Heart right ventricle (tissue), 16 donors: ENCODE results near the gene UTS2B. TPM values are rescaled to one million over a fixed set of nuclear protein-coding genes. Genes with fewer than 3 reads are reported as not detected.

Source experiments
- ATAC-seq, 8 donors: fragments of 200-7000 bp; cut with Tn5 transposase; one replicate each; pipeline ENCODE4 v1.9.1; 2020; ENCODE audit warnings: mild to moderate bottlenecking in 8 of 8, moderate library complexity in 8 of 8, moderate number of reproducible peaks in 1 of 8
- DNase-seq, 2 donors: peaks; one replicate each; pipeline ENCODE4 v3.0.0-alpha.2; 2020
- H3K27ac ChIP-seq, 10 donors: fragments of 200-600 bp; sonication (generic) in 2 of 10; one replicate each; pipeline versions ENCODE4 v1.5.0 to v1.8.0; 2020 to 2022; ENCODE audit warnings: mild to moderate bottlenecking in 3 of 10
- H3K27me3 ChIP-seq, 7 donors: fragments of 200-600 bp; one replicate each; pipeline ENCODE4 v1.8.0; 2021 to 2022; ENCODE audit warnings: mild to moderate bottlenecking in 2 of 7
- H3K36me3 ChIP-seq, 9 donors: fragments of 200-600 bp; sonication (generic) in 1 of 9; one replicate each; pipeline versions ENCODE4 v1.5.0 to v1.8.0; 2020 to 2022; ENCODE audit warnings: mild to moderate bottlenecking in 2 of 9
- H3K4me1 ChIP-seq, 9 donors: fragments of 200-600 bp; sonication (generic) in 1 of 9; one replicate each; pipeline versions ENCODE4 v1.5.0 to v1.8.0; 2020 to 2022; ENCODE audit warnings: mild to moderate bottlenecking in 4 of 9
- H3K4me3 ChIP-seq, 10 donors: fragments of 200-600 bp; sonication (generic) in 2 of 10; one replicate each; pipeline versions ENCODE4 v1.5.0 to v1.8.0; 2020 to 2022; ENCODE audit warnings: mild to moderate bottlenecking in 7 of 10, moderate library complexity in 2 of 10
- H3K9me3 ChIP-seq, 11 donors: fragments of 200-600 bp in 10 of 11; sonication (generic) in 2 of 11; one replicate each; pipeline versions ENCODE4 v1.5.0 to v1.8.0; 2013 to 2022; ENCODE audit warnings: mild to moderate bottlenecking in 2 of 11, control low read depth in 1 of 11, moderate library complexity in 1 of 11
- WGBS, 2 donors: extraction: QIAGEN DNeasy Blood & Tissue Kit; methylation state at CpG; one replicate each; pipeline ENCODE4 v1.1.7; 2013; ENCODE audit warnings: inconsistent platforms in 1 of 2; 5-methylcytosine and 5-hydroxymethylcytosine counted together
- intact Hi-C, 10 donors: fragments of 100-400 bp; cut with DNase I; formaldehyde crosslinking; loops; one replicate each; pipeline versions ENCODE4 v1.11.1 to v1.14.2; 2022
- polyA plus RNA-seq, 2 donors: library from polyadenylated mRNA; stranded (reverse); fragments of 200-250 nt; gene quantifications; one replicate each; pipeline ENCODE4 v1.2.3, GENCODE V29; 2013
- total RNA-seq, 10 donors: library from RNA; stranded (reverse); fragmentation: NEBNext Ultra II Directional in 3 of 10; extraction: Animal tissue kit (Norgen Biotek cat#: 25700) in 3 of 10; gene quantifications; one replicate each; pipeline versions ENCODE4 v1.2.1 to v1.2.4, GENCODE V29; 2021 to 2023
- TF ChIP-seq, protein P1 (sequence below), 9 donors: fragments of 200-600 bp; sonication (generic) in 2 of 9; IDR thresholded peaks; one replicate each; pipeline versions ENCODE4 v1.5.0 to v1.8.0; 2021 to 2022; ENCODE audit warnings: antibody characterized with exemption in 9 of 9, mild to moderate bottlenecking in 5 of 9, moderate library complexity in 1 of 9
- donor health status: Arrhythmogenic right ventricular cardiomyopathy.
- donor health status: ischemic (EF 13 %, LVEDD 7.1; RV severe dilation, severe dysfunction).
- donor health status: healthy with polysubstance abuse.
- donor health status: DM: no; HTN: yes; CAD: no.
- donor health status: DM: no; HTN: no; CAD: no.
- donor health status: ischemic (EF 25% LVEDD 6.9; RV normal size, moderate dysfunction).
- donor health status: ischemic (EF 25% LVEDD 5.7; RV mildly dilated, moderate dysfunction).
- donor health status: healthy.
- donor health status: DM: yes; HTN: yes; CAD: no.
- donor health status: Ischemic cardiomyopathy.
- donor health status: ischemic (EF 35%, LVEDD 5.7; RV mildly dilated, moderate dysfunction).
- donor health status: nonischemic (EF 11% LVEDD 7.7; RV severe dilation, severe dysfunction).
- donor health status: DM: yes; HTN: yes; CAD: no.
- donor health status: PGD.
- donor health status: ischemic (EF 29% LVEDD 5.4; RV normal size, mild dysfunction).
- donor health status: nonischemic (EF 23%, LVEDD 6.1; RV moderate dilation, normal function).

The UTS2B gene
- total and polyA plus RNA-seq, 12 donors = 0.10 to 0.53 (median 0.25) TPM; not detected in 5

DNA sequence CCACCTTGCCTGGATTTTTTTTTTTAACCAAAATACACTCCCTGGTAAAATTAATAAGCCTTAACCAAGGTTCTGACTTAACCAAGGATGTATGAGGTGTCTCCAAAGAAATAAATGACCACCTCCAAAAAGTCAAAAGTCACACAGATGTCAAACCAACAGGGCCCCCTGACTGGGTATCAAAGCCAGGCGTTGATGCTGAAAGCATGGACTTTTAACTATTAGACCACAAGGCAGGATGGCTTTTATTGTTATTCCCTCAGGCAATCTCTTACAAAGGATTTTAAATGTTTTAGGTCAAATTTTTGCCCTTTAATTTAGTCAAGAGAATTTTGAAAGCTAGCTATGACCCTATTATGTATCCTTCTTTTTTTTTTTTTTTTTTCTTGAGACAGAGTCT lies 70.8 kb downstream of the UTS2B start:
- Histone ChIP-seq H3K4me1 (peaks cover 0 to 29% (median 0%) of the 10 kb centered on the region in 9 donors), H3K27ac (peak overlapping the region in 1 of 10 donors; percentile 39), H3K27me3 (no peaks in the 10 kb centered on the region), H3K9me3 (no peaks in the 10 kb centered on the region), H3K4me3 (peak overlapping the region in 1 of 10 donors; percentile 7), H3K36me3 (no peaks in the 10 kb centered on the region)
- WGBS, 2 donors = 0 to 87% methylated on average over 1 of the region's 1 CpG
- TF ChIP-seq, protein P1, sequence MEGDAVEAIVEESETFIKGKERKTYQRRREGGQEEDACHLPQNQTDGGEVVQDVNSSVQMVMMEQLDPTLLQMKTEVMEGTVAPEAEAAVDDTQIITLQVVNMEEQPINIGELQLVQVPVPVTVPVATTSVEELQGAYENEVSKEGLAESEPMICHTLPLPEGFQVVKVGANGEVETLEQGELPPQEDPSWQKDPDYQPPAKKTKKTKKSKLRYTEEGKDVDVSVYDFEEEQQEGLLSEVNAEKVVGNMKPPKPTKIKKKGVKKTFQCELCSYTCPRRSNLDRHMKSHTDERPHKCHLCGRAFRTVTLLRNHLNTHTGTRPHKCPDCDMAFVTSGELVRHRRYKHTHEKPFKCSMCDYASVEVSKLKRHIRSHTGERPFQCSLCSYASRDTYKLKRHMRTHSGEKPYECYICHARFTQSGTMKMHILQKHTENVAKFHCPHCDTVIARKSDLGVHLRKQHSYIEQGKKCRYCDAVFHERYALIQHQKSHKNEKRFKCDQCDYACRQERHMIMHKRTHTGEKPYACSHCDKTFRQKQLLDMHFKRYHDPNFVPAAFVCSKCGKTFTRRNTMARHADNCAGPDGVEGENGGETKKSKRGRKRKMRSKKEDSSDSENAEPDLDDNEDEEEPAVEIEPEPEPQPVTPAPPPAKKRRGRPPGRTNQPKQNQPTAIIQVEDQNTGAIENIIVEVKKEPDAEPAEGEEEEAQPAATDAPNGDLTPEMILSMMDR (IDR thresholded peaks at IDR 0.05) = no peak
- DNase-seq (no peak), ATAC-seq (no peak)
- intact Hi-C loops = loop anchor here in 2 of 10 donors (5.0 to 10.0 kb wide), 2 partner anchors 123 to 125 kb away; no protein-coding TSS in a partner anchor

DNA sequence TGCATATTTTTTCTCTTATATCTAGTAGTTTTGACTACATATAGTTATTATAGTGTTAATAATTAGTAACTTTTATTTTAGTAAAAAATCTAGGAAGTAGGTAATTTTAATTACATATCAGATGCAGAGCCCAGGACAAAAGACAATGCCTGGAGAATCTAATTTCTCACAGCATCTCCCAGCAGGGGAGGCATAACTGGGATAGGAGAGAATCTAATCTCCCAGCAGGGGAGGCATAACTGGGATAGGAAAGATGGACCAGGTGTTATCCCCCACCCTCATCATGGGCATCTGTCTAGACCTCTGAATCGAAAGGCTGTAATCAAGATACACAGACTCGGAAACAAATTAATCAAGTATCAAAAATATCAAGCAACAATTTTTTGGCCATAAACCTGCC lies 73.0 kb downstream of the UTS2B start:
- intact Hi-C loops = loop anchor here in 2 of 10 donors (5.0 to 10.0 kb wide), 2 partner anchors 125 to 128 kb away; no protein-coding TSS in a partner anchor
- Histone ChIP-seq H3K36me3 (no peaks in the 10 kb centered on the region), H3K27me3 (no peaks in the 10 kb centered on the region), H3K9me3 (no peaks in the 10 kb centered on the region), H3K4me3 (no peak overlapping the region), H3K4me1 (peaks cover 0 to 12% (median 0%) of the 10 kb centered on the region in 9 donors), H3K27ac (no peak overlapping the region)
- no peak for ATAC-seq
- WGBS, 2 donors = 97 to 99% methylated on average over 2 of the region's 2 CpGs
- TF ChIP-seq, protein P1 (IDR thresholded peaks at IDR 0.05) = no peak
- no peak for DNase-seq

DNA sequence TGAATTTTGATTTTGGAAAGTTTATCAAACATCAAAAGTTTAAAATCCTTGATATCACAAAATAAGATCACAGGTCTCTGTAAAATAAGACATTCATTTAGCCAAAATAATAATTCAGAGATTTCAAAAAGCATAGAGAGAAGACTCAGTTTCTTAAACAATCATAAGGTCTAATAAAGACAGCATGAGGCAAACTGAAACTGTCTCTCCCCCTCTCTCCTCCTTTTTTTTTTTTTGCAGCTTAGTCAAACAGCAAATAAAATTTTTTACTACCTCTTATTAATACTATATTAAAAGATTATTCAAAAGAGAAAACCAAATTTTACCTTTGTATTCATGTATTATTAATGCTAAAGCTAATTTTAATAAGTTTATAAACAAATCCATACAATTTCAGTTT lies 73.9 kb downstream of the UTS2B start:
- intact Hi-C loops = loop anchor here in 2 of 10 donors (5.0 to 10.0 kb wide), 2 partner anchors 126 to 128 kb away; no protein-coding TSS in a partner anchor
- no peaks in the 10 kb centered on the region for H3K9me3 ChIP-seq
- no peaks in the 10 kb centered on the region for H3K36me3 ChIP-seq
- no peak overlapping the region for H3K4me3 ChIP-seq
- ATAC-seq (no peak), DNase-seq (no peak)
- peaks cover 0 to 11% (median 0%) of the 10 kb centered on the region in 9 donors for H3K4me1 ChIP-seq
- TF ChIP-seq, protein P1 (IDR thresholded peaks at IDR 0.05) = no peak
- H3K27ac ChIP-seq = no peak overlapping the region
- H3K27me3 ChIP-seq = no peaks in the 10 kb centered on the region

DNA sequence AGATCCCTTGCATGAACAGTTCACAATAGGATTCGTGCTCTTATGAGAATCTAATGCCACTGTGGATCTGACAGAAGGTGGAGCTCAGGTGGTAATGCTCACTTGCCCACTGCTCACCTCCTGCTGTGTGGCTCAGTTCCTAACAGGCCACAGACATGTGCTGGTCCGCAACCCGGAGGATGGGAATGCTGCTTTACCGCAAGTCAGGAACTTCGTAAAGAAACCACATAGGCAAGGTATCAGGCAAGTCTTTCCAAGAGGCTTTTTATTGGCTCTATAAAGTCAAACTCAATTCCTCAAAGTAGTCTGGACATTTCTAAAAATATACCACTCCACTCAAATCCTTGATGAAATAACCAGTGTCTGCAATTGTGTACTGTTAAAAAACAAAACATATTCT lies 75.2 kb downstream of the UTS2B start:
- TF ChIP-seq, protein P1 (IDR thresholded peaks at IDR 0.05) = no peak
- H3K4me3 ChIP-seq = no peak overlapping the region
- 91 to 97% methylated on average over 5 of the region's 5 CpGs for WGBS, 2 donors
- DNase-seq = no peak
- H3K27me3 ChIP-seq = no peaks in the 10 kb centered on the region
- no peaks in the 10 kb centered on the region for H3K9me3 ChIP-seq
- H3K27ac ChIP-seq = no peak overlapping the region
- intact Hi-C loops = loop anchor here in 2 of 10 donors (5.0 to 10.0 kb wide), 2 partner anchors 127 to 130 kb away; no protein-coding TSS in a partner anchor
- no peaks in the 10 kb centered on the region for H3K36me3 ChIP-seq
- no peak for ATAC-seq
- H3K4me1 ChIP-seq = peaks cover 0 to 11% (median 0%) of the 10 kb centered on the region in 9 donors
